Esophagus squamous epithelium (tissue), 5 donors: ENCODE data around the gene C12orf57. TPM values are rescaled to one million over a fixed set of nuclear protein-coding genes. Genes with fewer than 3 reads are reported as not detected.

Experiments
- DNase-seq: peaks from one replicate; lab custom pipeline; 2025; lab: John Stamatoyannopoulos, UW
- H3K27ac ChIP-seq, 4 donors: fragments of 200-600 bp; sonication (generic); one replicate each; pipeline ENCODE4 v1.5.1; 2016 to 2019; ENCODE audit warnings: mild to moderate bottlenecking in 1 of 4
- H3K27me3 ChIP-seq, 4 donors: fragments of 200-600 bp; sonication (generic); 1 replicate in 3 of 4; 2 replicates in 1 of 4; pipeline versions ENCODE4 v1.5.1 to v1.6.0; 2017 to 2021; ENCODE audit warnings: antibody characterized with exemption in 1 of 4
- H3K36me3 ChIP-seq, 3 donors: fragments of 200-600 bp; sonication (generic); one replicate each; pipeline ENCODE4 v1.5.1; 2016 to 2019
- H3K4me1 ChIP-seq, 3 donors: fragments of 200-600 bp; sonication (generic); one replicate each; pipeline ENCODE4 v1.5.1; 2017 to 2019
- H3K4me3 ChIP-seq, 4 donors: fragments of 200-600 bp; sonication (generic); 1 replicate in 3 of 4; 2 replicates in 1 of 4; pipeline ENCODE4 v1.5.1; 2016 to 2019; ENCODE audit warnings: mild to moderate bottlenecking in 2 of 4, moderate library complexity in 1 of 4
- H3K9me3 ChIP-seq, 3 donors: fragments of 200-600 bp; sonication (generic); one replicate each; pipeline ENCODE4 v1.5.1; 2016 to 2019
- POLR2A ChIP-seq, 4 donors: fragments of 450-650 bp; IDR thresholded peaks; one replicate each; pipeline ENCODE4 v1.6.1; 2017; ENCODE audit warnings: antibody characterized with exemption in 4 of 4, mild to moderate bottlenecking in 4 of 4, moderate library complexity in 3 of 4
- WGBS, 2 donors: methylation state at CpG; one replicate each; pipeline ENCODE4 v1.1.5; 2018; 5-methylcytosine and 5-hydroxymethylcytosine counted together
- intact Hi-C: fragments of 100-400 bp; cut with DNase I; formaldehyde crosslinking; loops from one replicate; pipeline ENCODE4 v1.15.0; 2022
- total RNA-seq, 4 donors: library from RNA; depleted of rRNA; stranded (reverse); fragments of >200 nt; gene quantifications; one replicate each; pipeline ENCODE4 v1.1.0, GENCODE V29; 2016
- TF ChIP-seq, protein P1 (sequence below), 6 experiments: fragments of 450-650 bp in 4 of 6; fragments of 200-600 bp in 2 of 6; sonication (generic) in 2 of 6; IDR thresholded peaks; one replicate each; pipeline ENCODE4 v1.5.1; 2016 to 2019; ENCODE audit warnings: antibody characterized with exemption in 6 of 6, mild to moderate bottlenecking in 4 of 6, moderate library complexity in 4 of 6
- donor health status: DM: yes; HTN: yes; CAD: no.

C12orf57 gene
- total RNA-seq, 4 donors from 2014 or later, result 110 to 377 (median 156) TPM

GRCh38 chr12:6914947-6915788 lies 28.7 kb upstream of the C12orf57 start:
- DNase-seq, result no peak
- H3K4me1 ChIP-seq, result peaks cover 13 to 28% (median 14%) of the 10 kb centered on the region in 3 donors
- H3K36me3 ChIP-seq, result peaks cover 0 to 33% (median 0%) of the 10 kb centered on the region in 3 donors
- WGBS, 2 donors, result 14 to 15% methylated on average over 17 of the region's 29 CpGs
- intact Hi-C loops, result no loop called here
- H3K4me3 ChIP-seq, result peak overlapping the region; percentile 50 to 77 (median 62)
- peak overlapping the region; percentile 53 to 89 (median 80) for H3K27ac ChIP-seq
- no peaks in the 10 kb centered on the region for H3K9me3 ChIP-seq
- H3K27me3 ChIP-seq, result peaks cover 0 to 10% (median 0%) of the 10 kb centered on the region in 4 donors
- no peak for TF ChIP-seq POLR2A (IDR thresholded peaks at IDR 0.05)
- TF ChIP-seq, protein P1, sequence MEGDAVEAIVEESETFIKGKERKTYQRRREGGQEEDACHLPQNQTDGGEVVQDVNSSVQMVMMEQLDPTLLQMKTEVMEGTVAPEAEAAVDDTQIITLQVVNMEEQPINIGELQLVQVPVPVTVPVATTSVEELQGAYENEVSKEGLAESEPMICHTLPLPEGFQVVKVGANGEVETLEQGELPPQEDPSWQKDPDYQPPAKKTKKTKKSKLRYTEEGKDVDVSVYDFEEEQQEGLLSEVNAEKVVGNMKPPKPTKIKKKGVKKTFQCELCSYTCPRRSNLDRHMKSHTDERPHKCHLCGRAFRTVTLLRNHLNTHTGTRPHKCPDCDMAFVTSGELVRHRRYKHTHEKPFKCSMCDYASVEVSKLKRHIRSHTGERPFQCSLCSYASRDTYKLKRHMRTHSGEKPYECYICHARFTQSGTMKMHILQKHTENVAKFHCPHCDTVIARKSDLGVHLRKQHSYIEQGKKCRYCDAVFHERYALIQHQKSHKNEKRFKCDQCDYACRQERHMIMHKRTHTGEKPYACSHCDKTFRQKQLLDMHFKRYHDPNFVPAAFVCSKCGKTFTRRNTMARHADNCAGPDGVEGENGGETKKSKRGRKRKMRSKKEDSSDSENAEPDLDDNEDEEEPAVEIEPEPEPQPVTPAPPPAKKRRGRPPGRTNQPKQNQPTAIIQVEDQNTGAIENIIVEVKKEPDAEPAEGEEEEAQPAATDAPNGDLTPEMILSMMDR (IDR thresholded peaks at IDR 0.05), result no peak

DNA sequence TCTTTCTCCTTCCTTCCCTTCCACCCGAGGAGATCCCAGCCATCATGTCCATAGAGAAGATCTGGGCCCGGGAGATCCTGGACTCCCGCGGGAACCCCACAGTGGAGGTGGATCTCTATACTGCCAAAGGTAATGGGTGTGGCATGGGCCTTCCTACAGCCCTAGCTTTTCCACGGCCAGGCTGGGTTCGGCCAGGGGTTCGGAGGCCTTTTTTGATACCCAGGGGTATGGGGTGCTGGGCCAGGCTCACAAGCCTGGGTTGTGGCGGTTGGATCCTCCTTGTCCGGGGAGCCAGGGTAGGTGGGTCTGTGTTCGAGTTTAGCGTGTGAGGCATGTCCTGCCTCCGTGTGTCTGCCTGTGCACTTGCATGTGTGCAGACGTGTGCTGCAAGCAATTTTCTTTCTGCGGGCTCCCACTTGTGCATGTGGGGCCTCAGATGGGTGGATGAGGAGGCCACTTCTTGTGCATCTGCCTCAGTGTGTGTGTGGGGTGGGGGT lies 28.0 kb upstream of the C12orf57 start:
- 66% methylated on average over 4 of the region's 14 CpGs; no CpG with 5 or more reads in 1 of the 2 donors for WGBS, 2 donors
- peak overlapping the region in 2 of 4 donors; percentile 52 to 77 for H3K4me3 ChIP-seq
- TF ChIP-seq POLR2A (IDR thresholded peaks at IDR 0.05), result no peak
- TF ChIP-seq, protein P1 (IDR thresholded peaks at IDR 0.05), result no peak
- H3K36me3 ChIP-seq, result peaks cover 0 to 33% (median 0%) of the 10 kb centered on the region in 3 donors
- H3K9me3 ChIP-seq, result no peaks in the 10 kb centered on the region
- peaks cover 13 to 28% (median 14%) of the 10 kb centered on the region in 3 donors for H3K4me1 ChIP-seq
- H3K27ac ChIP-seq, result no peak overlapping the region
- intact Hi-C loops, result no loop called here
- peaks cover 0 to 10% (median 0%) of the 10 kb centered on the region in 4 donors for H3K27me3 ChIP-seq
- no peak for DNase-seq

DNA sequence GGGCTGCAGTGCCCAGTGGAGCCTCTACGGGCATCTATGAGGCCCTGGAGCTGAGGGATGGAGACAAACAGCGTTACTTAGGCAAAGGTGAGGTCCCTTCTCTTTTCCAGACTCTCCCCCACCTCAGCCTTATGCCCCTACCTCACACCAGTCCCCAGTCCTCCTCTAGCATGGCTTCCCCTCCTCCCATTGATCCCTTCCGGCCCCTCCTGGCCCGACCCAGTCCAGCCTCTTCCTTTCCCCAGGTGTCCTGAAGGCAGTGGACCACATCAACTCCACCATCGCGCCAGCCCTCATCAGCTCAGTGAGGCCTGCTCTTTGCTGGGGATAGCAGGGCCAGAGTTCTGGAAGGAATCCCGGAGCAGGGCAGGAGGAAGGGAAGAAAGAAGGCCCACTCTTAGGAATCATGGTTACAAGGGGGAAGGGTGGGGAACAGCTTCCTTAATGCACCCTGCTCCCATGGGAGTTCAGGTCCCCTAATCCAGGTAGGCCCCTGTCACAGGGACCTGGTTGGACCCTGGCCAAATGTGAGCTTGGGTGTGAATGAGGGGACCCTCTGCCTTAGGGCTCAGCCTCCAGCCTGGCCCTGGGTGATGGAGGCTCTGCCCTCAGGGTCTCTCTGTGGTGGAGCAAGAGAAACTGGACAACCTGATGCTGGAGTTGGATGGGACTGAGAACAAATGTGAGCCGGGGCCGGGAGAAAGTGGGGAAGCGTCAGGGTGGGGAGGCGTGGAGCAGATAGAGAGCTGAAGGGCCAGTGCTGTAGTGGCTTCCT lies 27.2 kb upstream of the C12orf57 start:
- Histone ChIP-seq H3K36me3 (peaks cover 0 to 33% (median 0%) of the 10 kb centered on the region in 3 donors), H3K9me3 (no peaks in the 10 kb centered on the region), H3K27ac (no peak overlapping the region), H3K4me1 (peaks cover 13 to 28% (median 14%) of the 10 kb centered on the region in 3 donors), H3K27me3 (peaks cover 0 to 10% (median 0%) of the 10 kb centered on the region in 4 donors), H3K4me3 (no peak overlapping the region)
- no peak for DNase-seq
- no peak for TF ChIP-seq POLR2A (IDR thresholded peaks at IDR 0.05)
- TF ChIP-seq, protein P1 (IDR thresholded peaks at IDR 0.05), result no peak
- 91 to 97% methylated on average over 8 to 9 of the region's 11 CpGs for WGBS, 2 donors
- intact Hi-C loops, result no loop called here

DNA sequence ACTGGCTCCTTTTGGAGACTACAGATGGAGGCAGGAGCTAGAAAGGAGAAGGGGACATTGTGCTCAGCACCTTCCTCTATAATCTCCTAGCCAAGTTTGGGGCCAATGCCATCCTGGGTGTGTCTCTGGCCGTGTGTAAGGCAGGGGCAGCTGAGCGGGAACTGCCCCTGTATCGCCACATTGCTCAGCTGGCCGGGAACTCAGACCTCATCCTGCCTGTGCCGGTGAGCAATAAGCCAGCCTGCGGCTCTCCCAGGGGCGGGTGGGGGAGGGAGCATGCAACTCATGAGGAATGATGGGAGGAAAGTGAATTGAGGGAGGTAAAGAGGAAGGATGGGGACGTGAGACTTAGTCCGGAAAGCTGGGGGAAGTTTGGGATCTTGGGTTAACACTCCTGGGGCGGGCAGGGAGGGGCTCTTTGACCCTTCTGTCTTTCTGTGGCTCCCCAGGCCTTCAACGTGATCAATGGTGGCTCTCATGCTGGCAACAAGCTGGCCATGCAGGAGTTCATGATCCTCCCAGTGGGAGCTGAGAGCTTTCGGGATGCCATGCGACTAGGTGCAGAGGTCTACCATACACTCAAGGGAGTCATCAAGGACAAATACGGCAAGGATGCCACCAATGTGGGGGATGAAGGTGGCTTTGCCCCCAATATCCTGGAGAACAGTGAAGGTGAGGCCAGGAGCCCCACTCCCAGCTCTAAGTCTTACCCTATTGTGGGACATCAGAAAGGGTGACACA lies 26.2 kb upstream of the C12orf57 start:
- H3K36me3 ChIP-seq, result peaks cover 0 to 43% (median 0%) of the 10 kb centered on the region in 3 donors
- peaks cover 13 to 28% (median 14%) of the 10 kb centered on the region in 3 donors for H3K4me1 ChIP-seq
- no peaks in the 10 kb centered on the region for H3K9me3 ChIP-seq
- DNase-seq, result no peak
- intact Hi-C loops, result no loop called here
- H3K27me3 ChIP-seq, result peaks cover 0 to 9% (median 0%) of the 10 kb centered on the region in 4 donors
- H3K4me3 ChIP-seq, result no peak overlapping the region
- TF ChIP-seq POLR2A (IDR thresholded peaks at IDR 0.05), result no peak
- TF ChIP-seq, protein P1 (IDR thresholded peaks at IDR 0.05), result no peak
- 87 to 96% methylated on average over 4 of the region's 14 CpGs for WGBS, 2 donors
- no peak overlapping the region for H3K27ac ChIP-seq
